SK-N-SH (cell line): ENCODE results near the gene NHSL1. TPM values are rescaled to one million over a fixed set of nuclear protein-coding genes. Genes with fewer than 3 reads are reported as not detected.

ENCODE experiments used
- CTCF ChIA-PET: fragments of 300-600, 350-600 bp; formaldehyde crosslinking; extraction: SDS; loops from one replicate; lab custom pipeline; 2021; lab: Yijun Ruan, JAX
- POLR2A ChIA-PET: fragments of 350-600 bp; sonication (Branson Sonifier 250); formaldehyde crosslinking; extraction: SDS; loops from one replicate; lab custom pipeline; 2020; ENCODE audit warnings: antibody characterized with exemption, inconsistent platforms; lab: Yijun Ruan, JAX
- DNase-seq: peaks from one replicate; pipeline ENCODE4 v3.0.0; 2012
- H2AFZ ChIP-seq: fragments of 200-600 bp; sonication (generic); 2 replicates; pipeline ENCODE4 v1.8.1; 2016; ENCODE audit warnings: antibody characterized with exemption, mild to moderate bottlenecking, low read depth
- H3F3A ChIP-seq: fragments of 200-600 bp; sonication (generic); replicated peaks from 2 replicates; pipeline ENCODE3; 2016; ENCODE audit warnings: antibody characterized with exemption, mild to moderate bottlenecking; ENCODE audit not compliant: insufficient read depth
- H3K27ac ChIP-seq, 2 experiments: fragments of 200-500 bp in 1 of 2; fragments of 200-600 bp in 1 of 2; sonication (Bioruptor generic) in 1 of 2; sonication (generic), shearing (Covaris generic) in 1 of 2; 2 replicates each; pipeline versions ENCODE4 v1.5.1 to v1.6.1; 2014 to 2016; ENCODE audit warnings: low read depth in 2 of 2, inconsistent platforms in 1 of 2, low read length in 1 of 2, mild to moderate bottlenecking in 1 of 2, mixed read lengths in 1 of 2
- H3K27me3 ChIP-seq: fragments of 200-600 bp; sonication (generic), shearing (Covaris generic); 2 replicates; pipeline ENCODE4 v1.6.1; 2016; ENCODE audit warnings: mixed run types; ENCODE audit not compliant: insufficient read depth
- H3K36me3 ChIP-seq, 2 experiments: fragments of 200-500 bp in 1 of 2; fragments of 200-600 bp in 1 of 2; sonication (Bioruptor generic) in 1 of 2; sonication (generic) in 1 of 2; replicated peaks in 1 of 2; 2 replicates each; pipeline versions ENCODE3 to v1.5.1; 2014 to 2016; ENCODE audit warnings: low read length in 1 of 2, mild to moderate bottlenecking in 1 of 2; ENCODE audit not compliant: insufficient read depth in 2 of 2, control insufficient read depth in 1 of 2
- H3K4me1 ChIP-seq, 2 experiments: fragments of 200-500 bp in 1 of 2; fragments of 200-600 bp in 1 of 2; sonication (Bioruptor generic) in 1 of 2; sonication (generic), shearing (Covaris generic) in 1 of 2; 2 replicates each; pipeline versions ENCODE4 v1.5.1 to v1.6.1; 2014 to 2016; ENCODE audit warnings: low read depth in 1 of 2, low read length in 1 of 2, mixed run types in 1 of 2; ENCODE audit not compliant: insufficient read depth in 2 of 2, control insufficient read depth in 1 of 2
- H3K4me2 ChIP-seq: fragments of 200-600 bp; sonication (generic), shearing (Covaris generic); 2 replicates; pipeline ENCODE4 v1.6.1; 2017; ENCODE audit warnings: mixed run types
- H3K4me3 ChIP-seq, 2 experiments: fragments of 200-500 bp in 1 of 2; fragments of 200-600 bp in 1 of 2; sonication (Bioruptor generic) in 1 of 2; sonication (generic), shearing (Covaris generic) in 1 of 2; 2 replicates each; pipeline versions ENCODE4 v1.5.1 to v1.8.1; 2014 to 2016; ENCODE audit warnings: low read depth in 2 of 2, inconsistent platforms in 1 of 2, low read length in 1 of 2, mild to moderate bottlenecking in 1 of 2, mixed read lengths in 1 of 2, moderate library complexity in 1 of 2
- H3K79me2 ChIP-seq: fragments of 200-600 bp; sonication (generic); 2 replicates; pipeline ENCODE4 v1.8.1; 2017; ENCODE audit warnings: mild to moderate bottlenecking; ENCODE audit not compliant: insufficient read depth
- H3K9ac ChIP-seq: fragments of 200-600 bp; sonication (generic); 2 replicates; pipeline ENCODE4 v1.6.1; 2017; ENCODE audit warnings: mixed run types
- H3K9me2 ChIP-seq: fragments of 200-600 bp; sonication (generic); 2 replicates; pipeline ENCODE4 v1.6.1; 2017; ENCODE audit warnings: mixed run types
- H3K9me3 ChIP-seq: fragments of 200-600 bp; sonication (generic); 2 replicates; pipeline ENCODE4 v1.6.1; 2017; ENCODE audit warnings: mixed run types, mild to moderate bottlenecking, moderate library complexity
- H4K20me1 ChIP-seq: fragments of 200-600 bp; sonication (generic); 2 replicates; pipeline ENCODE4 v1.6.1; 2017; ENCODE audit warnings: mild to moderate bottlenecking, mixed run types; ENCODE audit not compliant: insufficient read depth
- CHD2 ChIP-seq: fragments of 150-350 bp; IDR thresholded peaks from 2 replicates; pipeline ENCODE4 v1.6.1; 2018; ENCODE audit warnings: low read length; ENCODE audit not compliant: partially characterized antibody
- ELF1 ChIP-seq: IDR thresholded peaks from 2 replicates; pipeline ENCODE4 v1.4.0; 2012
- EZH2phosphoT487 ChIP-seq: fragments of 200-600 bp; sonication (generic); IDR thresholded peaks from 2 replicates; pipeline ENCODE4 v1.6.1; 2017; ENCODE audit warnings: low read depth, mixed run types, mild to moderate bottlenecking, antibody characterized with exemption, moderate library complexity, borderline replicate concordance
- FOSL2 ChIP-seq: IDR thresholded peaks from 2 replicates; pipeline ENCODE4 v1.4.0; 2012; ENCODE audit warnings: low read depth, mild to moderate bottlenecking, moderate library complexity, borderline replicate concordance
- GATA2 ChIP-seq: sonication (generic); formaldehyde crosslinking; IDR thresholded peaks from 2 replicates; pipeline ENCODE4 v1.5.0; 2020; ENCODE audit warnings: mild to moderate bottlenecking, missing genetic modification reagents
- MAX ChIP-seq: IDR thresholded peaks from 2 replicates; pipeline ENCODE4 v1.4.0; 2012; ENCODE audit warnings: low read depth
- MXI1 ChIP-seq: IDR thresholded peaks from 2 replicates; pipeline ENCODE4 v1.6.1; 2012; ENCODE audit warnings: mild to moderate bottlenecking, low read depth, low read length, improper control_type of control experiment
- PBX3 ChIP-seq: IDR thresholded peaks from 2 replicates; pipeline ENCODE4; 2012
- POLR2AphosphoS5 ChIP-seq: IDR thresholded peaks from 2 replicates; pipeline ENCODE4 v1.6.1; 2012; ENCODE audit warnings: low read depth, low read length
- RAD21 ChIP-seq: IDR thresholded peaks from 2 replicates; pipeline ENCODE4 v1.6.1; 2012; ENCODE audit warnings: mild to moderate bottlenecking, low read length
- SIN3A ChIP-seq: IDR thresholded peaks from 2 replicates; pipeline ENCODE4 v1.6.1; 2012; ENCODE audit warnings: low read depth, mild to moderate bottlenecking, low read length, moderate library complexity, borderline replicate concordance
- SMC3 ChIP-seq: IDR thresholded peaks from 2 replicates; pipeline ENCODE4 v1.6.1; 2012; ENCODE audit warnings: low read depth, low read length, improper control_type of control experiment
- TAF1 ChIP-seq: IDR thresholded peaks from 2 replicates; pipeline ENCODE4 v1.6.1; 2012; ENCODE audit warnings: low read depth, mild to moderate bottlenecking, low read length, moderate library complexity, borderline replicate concordance
- TCF12 ChIP-seq: IDR thresholded peaks from 2 replicates; pipeline ENCODE4 v1.4.0; 2012
- TEAD4 ChIP-seq: IDR thresholded peaks from 2 replicates; pipeline ENCODE4 v1.4.0; 2012; ENCODE audit warnings: mild to moderate bottlenecking, borderline replicate concordance; ENCODE audit not compliant: insufficient read depth
- ZBTB33 ChIP-seq: IDR thresholded peaks from 2 replicates; pipeline ENCODE4 v1.4.0; 2012; ENCODE audit warnings: low read depth, borderline replicate concordance
- WGBS: methylation state at CpG from one replicate; pipeline ENCODE4 v1.1.6; 2017; ENCODE audit warnings: low lambda C conversion rate; 5-methylcytosine and 5-hydroxymethylcytosine counted together
- polyA plus RNA-seq, 3 experiments: library from polyadenylated mRNA; depleted of rRNA; stranded (reverse); fragments of >200 nt; gene quantifications; 2 replicates each; pipeline ENCODE4 v1.2.3, GENCODE V29; 2012

NHSL1 gene
- polyA plus RNA-seq, 1 of the 3 experiments (the other 2 are of a cell fraction): under 0.01 TPM

GRCh38 chr6:138529478-138529877 lies 30.2 kb upstream of the NHSL1 start:
- no peak for DNase-seq
- Histone ChIP-seq H3K36me3 (no peaks in the 10 kb centered on the region), H3F3A (no peaks in the 10 kb centered on the region), H3K9me2 (no peaks in the 10 kb centered on the region), H4K20me1 (no peaks in the 10 kb centered on the region), H3K9ac (no peak overlapping the region), H3K4me2 (no peak overlapping the region), H3K4me3 (no peak overlapping the region), H2AFZ (no peak overlapping the region), H3K27ac (no peak overlapping the region), H3K4me1 (no peaks in the 10 kb centered on the region; a peak in 1 of 4 replicates), H3K27me3 (no peaks in the 10 kb centered on the region; the same call in 1 of the 2 replicates), H3K9me3 (no peaks in the 10 kb centered on the region), H3K79me2 (no peaks in the 10 kb centered on the region)
- TF ChIP-seq SIN3A (no peak), POLR2AphosphoS5 (no peak), ELF1 (no peak), ZBTB33 (no peak), EZH2phosphoT487 (no peak), GATA2 (CRISPR knock-in tag) (no peak), TAF1 (no peak), MAX (no peak)
- POLR2A ChIA-PET: no interaction called here
- WGBS: 20% methylated on average over 3 of the region's 3 CpGs
- CTCF ChIA-PET: interaction anchor here (0.6 to 0.8 kb wide), 2 partner anchors 23 to 821 kb away, joined by 3 read pairs; no protein-coding TSS in a partner anchor

DNA sequence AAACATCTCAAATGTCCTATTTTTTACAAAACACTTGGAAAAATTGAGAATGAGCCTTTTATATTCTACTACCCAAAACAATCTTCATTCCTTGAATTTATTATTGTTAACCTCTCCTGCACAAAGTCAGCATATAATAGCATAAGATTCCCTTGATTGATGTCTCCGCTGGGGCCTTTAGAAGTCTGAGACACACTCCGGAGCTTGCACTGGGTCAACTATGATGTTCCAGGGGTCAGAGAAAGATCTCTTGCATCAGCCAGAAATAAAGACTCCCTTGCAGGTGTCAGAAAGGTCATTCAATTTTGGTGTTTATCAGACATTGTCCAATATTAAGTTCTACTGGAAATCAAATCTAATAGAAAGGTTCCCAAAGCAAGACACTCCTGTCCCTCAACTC lies 29.7 kb upstream of the NHSL1 start:
- Histone ChIP-seq H3K4me2 (no peak overlapping the region), H3K36me3 (no peaks in the 10 kb centered on the region), H3K9ac (no peak overlapping the region), H3K79me2 (no peaks in the 10 kb centered on the region), H2AFZ (no peak overlapping the region), H3K9me3 (no peaks in the 10 kb centered on the region), H4K20me1 (no peaks in the 10 kb centered on the region), H3K9me2 (no peaks in the 10 kb centered on the region), H3K4me1 (no peaks in the 10 kb centered on the region; a peak in 1 of 4 replicates), H3K4me3 (no peak overlapping the region), H3K27ac (no peak overlapping the region), H3F3A (no peaks in the 10 kb centered on the region)
- WGBS: 10% methylated on average over 2 of the region's 2 CpGs
- DNase-seq: no peak
- ChIA-PET CTCF (interaction anchor here (0.6 to 0.8 kb wide), 2 partner anchors 22 to 821 kb away, joined by 3 read pairs; no protein-coding TSS in a partner anchor), POLR2A (no interaction called here)
- TF ChIP-seq TEAD4 (no peak), SMC3 (no peak), RAD21 (no peak), PBX3 (no peak), FOSL2 (no peak), TCF12 (no peak), CHD2 (no peak), TAF1 (no peak), MXI1 (no peak), ZBTB33 (no peak)
- TF ChIP-seq, all 33 proteins: peak for 0
- H3K27me3 ChIP-seq: no peaks in the 10 kb centered on the region; the same call in 1 of the 2 replicates
